GM21737 (cell line): ENCODE data around the gene CCDC38.
"Not testable (repeated sequence)": the region's sequence is repeated elsewhere in the genome, so short reads cannot be mapped to it uniquely, and the experiment has no call there.

ENCODE experiments used
- ATAC-seq: cut with Tn5 transposase; IDR thresholded peaks from one replicate; pipeline ENCODE4 v1.9.1; 2021; ENCODE audit warnings: mild to moderate bottlenecking, moderate library complexity; ENCODE audit not compliant: unreplicated experiment

CCDC38 gene

DNA sequence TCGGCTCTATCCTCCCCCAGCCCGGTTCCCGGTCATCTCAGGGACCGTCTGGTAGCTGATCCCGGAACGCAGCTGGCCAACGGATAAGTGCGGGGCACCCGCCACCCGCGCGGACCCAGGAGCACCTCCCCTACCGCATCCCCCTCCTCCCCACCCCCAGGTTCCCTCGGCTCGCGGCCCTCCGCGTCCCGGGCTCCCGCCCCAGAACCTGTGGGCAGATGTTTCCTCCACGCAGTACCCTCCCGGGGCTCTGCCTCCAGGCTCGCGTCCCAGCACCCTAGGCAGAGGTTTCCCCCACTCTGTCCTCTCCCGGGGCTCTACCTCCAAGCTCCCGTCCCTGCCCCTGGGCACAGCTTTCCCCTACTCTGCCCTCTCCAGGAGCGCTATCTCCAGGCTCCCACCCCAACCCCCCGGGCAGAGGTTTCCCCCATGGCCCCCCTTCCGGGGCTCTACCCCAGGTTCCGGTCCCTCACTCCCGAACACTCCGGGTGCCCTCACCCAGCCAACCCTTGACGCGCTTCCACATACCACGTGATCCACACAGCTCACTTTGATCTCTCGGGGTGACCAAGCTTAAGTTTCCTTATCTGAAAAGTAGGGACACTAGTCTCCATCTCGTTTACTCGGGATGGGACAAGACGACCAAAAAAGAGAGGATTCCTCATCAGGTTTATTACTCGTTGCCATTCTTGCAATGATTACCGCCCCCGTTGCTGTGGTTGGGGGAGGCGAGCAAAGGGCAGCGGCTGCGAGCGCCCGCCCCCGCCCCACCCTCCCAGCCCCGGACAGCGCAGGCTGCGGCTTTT lies at the start of gene CCDC38:
CCDC38 (minus strand) TSS at position 91 of the 806 bp plus-strand sequence. CDS start 6,105 bp downstream, outside the sequence.
- ATAC-seq: peak; percentile 99

- no peak for ATAC-seq
Observed at GRCh38 chr12:95990136-95990535, 47.7 kb upstream of the CCDC38 start.

DNA sequence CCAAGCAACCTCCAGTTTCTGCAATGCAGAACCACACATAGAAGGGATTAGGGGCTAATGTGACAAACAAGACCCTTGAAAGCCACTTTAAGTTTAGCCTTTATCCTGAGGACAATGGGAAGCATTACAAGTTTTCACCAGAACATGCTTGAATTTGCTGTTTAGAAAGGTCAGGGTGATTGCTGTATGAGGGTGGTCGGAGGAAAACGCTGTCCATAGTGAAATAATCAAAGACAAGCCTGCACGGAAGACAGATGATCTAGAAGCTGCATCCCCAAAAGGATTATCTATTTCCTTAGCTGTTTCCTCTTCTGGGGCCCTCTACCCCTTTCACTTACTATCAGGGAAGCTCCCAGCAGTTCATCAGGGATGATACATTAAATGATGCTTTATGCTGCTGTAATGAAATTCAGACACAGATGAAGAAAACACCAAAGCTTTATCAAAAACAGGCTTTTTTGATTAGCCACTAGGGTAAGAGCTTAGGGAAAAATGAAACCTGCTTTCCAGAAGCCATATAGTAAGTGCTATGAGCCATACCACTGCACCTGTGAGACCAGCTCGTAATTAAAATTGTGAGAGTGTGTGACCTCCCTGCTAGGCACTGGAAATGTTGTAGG lies 47.2 kb upstream of the CCDC38 start:
- no peak for ATAC-seq

DNA sequence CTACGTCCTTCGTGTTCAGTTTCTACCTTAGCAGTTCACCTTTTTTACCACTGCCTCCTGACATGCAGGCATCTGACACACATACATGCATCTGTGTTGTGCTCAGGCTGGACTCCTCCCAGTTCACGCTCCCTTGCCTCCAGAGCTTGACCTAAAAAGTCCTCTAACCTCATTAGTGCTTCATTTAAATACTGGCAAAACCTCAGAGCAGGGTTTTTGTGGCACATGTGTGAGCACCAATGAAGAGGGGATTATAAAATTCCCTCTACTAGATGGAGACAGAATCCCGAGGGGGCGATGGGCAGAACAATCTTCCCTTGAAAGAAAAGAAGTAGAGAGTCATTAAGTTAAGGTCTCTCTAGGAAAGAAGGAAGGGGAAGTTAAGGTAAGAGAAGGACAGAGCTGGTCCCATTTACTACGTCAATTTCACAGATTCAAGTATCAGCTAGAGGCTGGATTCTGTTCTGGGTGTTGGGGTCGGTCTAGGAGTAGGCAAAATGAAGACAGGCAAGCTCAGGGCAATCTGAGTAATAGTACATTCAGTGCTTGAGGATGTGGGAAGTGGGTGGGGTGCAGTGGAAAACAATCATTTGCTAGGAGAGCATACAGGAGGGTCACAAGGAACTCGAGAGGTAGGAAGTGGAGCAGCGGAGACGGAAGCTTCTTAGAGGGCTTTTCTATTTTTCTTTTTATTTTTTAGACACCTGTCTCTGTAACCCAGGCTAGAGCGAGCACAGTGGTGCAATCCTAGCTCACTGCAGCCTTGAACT lies 46.3 kb upstream of the CCDC38 start:
- ATAC-seq: no peak

- ATAC-seq: no peak
Observed at GRCh38 chr12:95986635-95987570, 44.5 kb upstream of the CCDC38 start.

GRCh38 chr12:95984682-95985081 lies 42.3 kb upstream of the CCDC38 start:
- no peak for ATAC-seq

- no peak for ATAC-seq
Observed at GRCh38 chr12:95982602-95983001, 40.2 kb upstream of the CCDC38 start.

DNA sequence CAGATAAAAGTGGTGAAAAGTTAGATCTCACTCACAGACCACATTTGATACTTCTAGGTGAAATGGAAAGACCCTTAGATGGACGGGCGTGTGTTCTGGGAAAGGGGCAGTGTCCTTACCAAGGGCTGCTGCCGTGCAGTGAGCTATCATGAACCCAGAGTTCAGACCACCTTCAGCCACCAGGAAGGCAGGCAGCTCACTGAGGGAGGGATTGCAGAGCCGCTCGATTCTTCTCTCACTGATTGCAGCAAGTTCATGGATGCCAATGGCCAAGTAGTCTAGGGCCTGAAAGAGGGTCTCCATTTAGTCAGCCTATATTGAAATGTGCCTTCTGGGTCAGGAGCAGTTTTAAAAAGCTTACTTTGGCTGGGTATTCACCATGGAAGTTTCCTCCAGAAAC lies 38.0 kb upstream of the CCDC38 start:
- ATAC-seq: no peak

DNA sequence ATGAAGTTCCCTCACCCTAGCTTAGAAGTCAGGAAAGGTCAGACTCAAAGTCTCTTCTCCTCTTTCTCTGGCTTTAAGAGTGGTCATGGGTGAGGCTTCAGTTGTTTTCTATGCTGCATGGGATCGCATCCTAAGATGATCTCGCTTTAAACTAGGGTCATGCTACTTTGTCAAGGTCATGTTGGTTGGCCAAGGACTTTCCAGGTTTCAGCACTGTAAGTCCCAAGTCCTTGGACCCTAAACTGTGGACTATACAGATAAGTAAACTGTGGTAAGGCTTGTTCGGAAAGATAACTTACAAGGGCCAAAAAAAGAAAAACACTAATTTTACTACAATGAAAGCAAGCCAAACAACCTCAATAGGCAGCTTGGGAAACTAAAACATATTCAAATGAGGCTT lies 36.4 kb upstream of the CCDC38 start:
- ATAC-seq: no peak

- ATAC-seq: no peak
Observed at GRCh38 chr12:95978351-95978750, 35.9 kb upstream of the CCDC38 start.

- ATAC-seq: no peak
Observed at GRCh38 chr12:95977764-95978305, 35.4 kb upstream of the CCDC38 start.

DNA sequence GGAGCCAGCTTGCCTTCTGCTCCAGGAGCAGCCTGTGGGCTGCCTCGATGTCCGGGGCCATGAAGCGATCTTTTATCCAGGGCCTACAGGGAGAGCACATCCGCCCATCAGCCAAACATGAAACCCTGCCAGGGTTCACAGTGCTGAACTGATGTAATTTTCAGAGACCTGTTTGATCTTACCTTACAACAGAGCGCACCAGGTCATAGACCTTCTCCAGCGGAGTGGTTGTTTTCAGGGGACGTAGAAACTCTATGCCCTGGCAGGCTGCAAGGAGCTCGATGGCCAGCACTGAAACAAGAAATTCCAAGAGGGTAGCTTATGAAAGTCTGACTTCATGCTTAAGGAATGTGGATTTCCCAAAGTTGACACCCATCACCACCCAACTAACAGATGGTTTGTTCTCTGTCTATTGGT lies 34.0 kb upstream of the CCDC38 start:
- no peak for ATAC-seq

- no peak for ATAC-seq
Observed at GRCh38 chr12:95975491-95975890, 33.1 kb upstream of the CCDC38 start.

DNA sequence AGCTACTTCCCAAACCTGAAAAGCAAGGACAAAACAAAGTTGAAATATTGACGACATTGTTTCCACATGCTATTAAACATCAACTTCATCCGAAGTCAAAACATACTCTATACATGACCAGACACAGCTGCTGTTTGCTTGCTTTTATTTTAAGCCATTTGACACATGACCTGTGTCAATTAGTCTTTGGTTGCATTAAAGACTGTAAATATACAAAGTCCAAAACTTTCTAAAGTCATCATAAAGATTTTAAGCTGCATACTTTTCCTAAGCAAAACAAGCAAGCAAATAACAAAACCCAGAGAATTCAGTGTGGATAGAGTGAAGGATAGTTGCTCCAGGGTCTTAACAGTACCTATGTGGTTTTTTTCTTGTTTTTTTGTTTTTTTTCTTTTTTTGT lies 31.9 kb upstream of the CCDC38 start:
- no peak for ATAC-seq

- no peak for ATAC-seq
Observed at GRCh38 chr12:95972832-95973456, 30.5 kb upstream of the CCDC38 start.

DNA sequence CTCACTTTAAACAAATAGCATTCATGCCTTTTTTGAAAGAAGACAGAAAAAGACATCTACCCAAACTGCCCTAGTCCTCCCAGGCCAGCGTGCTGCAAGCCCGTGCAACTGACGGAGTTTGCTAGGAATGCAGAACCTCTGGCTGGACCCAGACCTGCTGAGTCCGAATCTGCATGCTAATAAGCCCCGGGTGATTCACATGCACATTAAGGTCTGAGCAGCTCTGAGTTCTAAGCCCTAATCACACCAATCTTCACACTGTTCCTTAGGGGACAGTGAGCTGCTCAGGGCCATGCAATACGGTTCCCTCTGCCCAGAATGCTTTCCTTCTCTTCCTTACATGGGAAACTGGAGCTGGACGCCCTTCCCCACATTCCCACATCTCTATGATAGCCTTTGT lies 28.5 kb upstream of the CCDC38 start:
- no peak for ATAC-seq

GRCh38 chr12:95969116-95969515 lies 26.7 kb upstream of the CCDC38 start:
- not testable (repeated sequence) for ATAC-seq

DNA sequence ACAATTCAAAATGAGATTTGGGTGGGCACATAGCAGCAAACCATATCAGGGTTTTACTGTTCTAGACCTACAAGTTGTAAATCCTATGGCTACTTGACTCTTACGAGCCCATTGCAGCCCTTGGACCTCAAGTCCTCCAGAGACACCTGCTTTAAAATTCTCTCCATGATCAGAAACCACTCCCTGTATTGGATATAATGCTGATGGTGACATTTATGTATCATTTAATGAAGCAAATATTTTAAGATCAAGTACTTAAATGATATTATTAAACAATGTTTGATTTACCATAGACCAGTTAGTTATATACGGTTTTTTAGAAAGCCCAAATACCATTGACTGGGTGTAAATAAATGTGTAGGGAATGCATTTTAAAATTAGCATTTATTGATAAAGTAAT lies 24.9 kb upstream of the CCDC38 start:
- ATAC-seq: no peak

- no peak for ATAC-seq
Observed at GRCh38 chr12:95966287-95966870, 24.0 kb upstream of the CCDC38 start.

DNA sequence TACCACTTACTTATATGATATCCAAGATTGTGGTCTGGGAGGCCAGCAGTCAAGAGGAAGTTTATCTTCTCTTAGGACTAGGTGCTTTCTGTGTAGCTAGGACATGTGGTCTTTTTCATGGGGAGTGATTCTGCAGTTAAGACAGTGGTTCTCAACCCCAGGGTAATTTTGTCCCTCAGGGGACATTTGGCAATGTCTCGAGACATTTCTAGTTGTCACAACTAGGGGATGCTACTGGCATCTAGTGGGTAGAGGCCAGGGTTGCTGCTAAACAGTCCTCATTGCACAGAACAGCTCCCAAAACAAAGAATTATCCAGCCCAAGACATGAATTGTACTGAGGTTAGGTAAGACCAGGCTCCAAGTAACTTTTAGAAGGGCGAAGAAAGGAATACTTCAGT lies 20.7 kb upstream of the CCDC38 start:
- ATAC-seq: no peak
